GM21515 (cell line): ENCODE results near the gene ABHD12B.
"Not testable (repeated sequence)": the region's sequence is repeated elsewhere in the genome, so short reads cannot be mapped to it uniquely, and the experiment has no call there.

Experiments
- ATAC-seq: cut with Tn5 transposase; IDR thresholded peaks from one replicate; pipeline ENCODE4 v1.9.1; 2021; ENCODE audit not compliant: unreplicated experiment

The ABHD12B gene

DNA sequence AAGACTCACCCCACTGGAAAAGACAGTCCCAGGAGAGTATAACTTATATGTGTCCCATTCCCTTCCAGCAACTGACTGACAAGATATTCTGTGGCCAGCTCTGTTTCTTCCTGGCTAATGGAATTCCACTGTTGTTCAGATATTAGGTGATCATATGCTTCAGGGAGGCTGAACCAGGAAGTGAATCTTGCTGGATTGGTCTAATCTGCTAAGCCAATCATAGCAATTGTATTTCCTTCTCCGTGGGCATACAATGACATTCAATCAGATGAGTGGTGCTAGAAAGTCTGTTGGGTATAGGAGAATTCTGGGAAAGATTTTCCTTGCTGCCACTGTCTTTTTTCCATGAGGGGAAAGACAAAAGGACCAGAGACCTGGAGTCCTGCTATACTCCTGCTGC, 60.3 kb downstream of the ABHD12B start:
- ATAC-seq: no peak

DNA sequence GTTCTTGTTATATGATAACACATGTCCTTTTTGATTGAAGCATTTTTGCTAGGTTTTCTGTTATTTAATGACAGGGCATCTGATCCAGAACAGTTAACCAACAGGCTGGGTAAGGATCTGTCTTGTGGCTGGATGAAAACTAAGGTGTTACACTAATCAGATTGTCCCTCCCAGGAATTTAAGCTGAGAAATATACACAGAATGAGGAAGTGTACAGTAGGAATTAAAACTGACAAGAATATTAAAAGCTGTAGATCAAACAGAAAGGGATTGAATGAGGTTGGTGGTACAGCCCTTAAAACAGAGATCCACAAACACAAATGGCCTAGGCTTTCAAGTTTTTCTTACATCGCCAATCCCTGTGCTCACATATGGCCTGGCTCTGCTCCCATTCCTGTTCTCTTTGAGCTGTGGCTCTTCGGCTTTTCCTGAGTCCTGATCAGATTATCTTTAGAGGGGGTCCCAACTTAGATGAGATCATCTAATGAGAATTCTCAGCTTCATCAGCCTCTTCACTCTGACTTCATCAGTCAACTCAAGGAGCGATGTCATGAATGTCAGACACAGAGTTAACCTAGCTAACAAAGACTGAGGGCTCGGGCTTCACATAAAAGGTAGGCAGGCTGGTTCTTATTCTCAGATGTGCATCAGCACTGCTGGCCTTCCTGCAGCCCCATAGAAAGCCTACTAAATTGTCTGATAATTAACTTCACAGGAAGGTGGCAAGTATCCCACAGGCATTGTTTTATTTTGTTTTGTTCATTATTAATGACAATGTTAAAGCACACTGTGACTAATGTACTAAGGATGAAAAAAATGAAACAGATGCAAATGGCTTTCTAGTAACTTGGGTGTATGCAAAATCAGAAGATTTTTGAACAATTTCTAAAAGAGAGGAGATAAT, 61.0 kb downstream of the ABHD12B start:
- no peak for ATAC-seq

DNA sequence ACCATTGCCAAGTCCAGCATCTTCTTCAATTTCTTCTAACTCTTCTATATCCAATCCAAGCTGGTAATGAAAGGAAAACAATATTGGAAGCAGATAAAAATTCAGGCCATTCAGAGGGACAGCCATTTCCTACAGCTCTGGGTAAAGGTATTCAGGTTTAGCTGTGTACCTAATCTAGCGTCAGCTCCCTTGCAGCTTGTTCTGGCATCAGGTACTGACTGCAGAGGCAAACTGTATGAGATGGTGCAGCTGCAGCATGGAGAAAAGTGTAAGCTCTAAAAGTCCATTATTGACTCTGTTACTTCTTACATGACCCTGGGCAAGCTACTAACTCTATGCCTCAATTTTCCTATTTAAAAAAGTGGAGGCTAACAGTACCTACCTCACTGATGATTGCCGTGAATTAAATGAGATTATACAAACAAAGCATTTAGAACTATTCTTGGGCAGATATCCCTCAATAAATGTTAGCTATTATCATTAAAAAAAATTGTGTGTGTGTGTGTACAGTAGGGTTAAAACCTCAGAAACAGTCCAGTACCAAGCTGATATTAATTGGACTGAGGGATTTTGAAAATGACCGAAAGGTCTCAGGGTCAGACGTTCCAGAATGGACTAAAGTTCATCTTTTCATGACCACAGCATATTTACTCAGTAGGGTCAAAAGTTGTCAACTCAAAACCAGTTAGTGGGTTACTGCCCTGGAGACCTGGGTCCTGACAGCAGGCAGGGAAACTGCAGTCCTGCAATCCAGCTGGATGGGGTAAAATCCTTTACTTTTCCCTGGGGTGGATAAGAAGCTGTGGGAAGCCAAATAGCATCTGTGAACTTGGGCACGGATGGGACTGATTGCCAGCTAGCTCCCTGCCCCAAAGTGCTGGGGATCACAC, 63.5 kb downstream of the ABHD12B start:
- no peak for ATAC-seq

DNA sequence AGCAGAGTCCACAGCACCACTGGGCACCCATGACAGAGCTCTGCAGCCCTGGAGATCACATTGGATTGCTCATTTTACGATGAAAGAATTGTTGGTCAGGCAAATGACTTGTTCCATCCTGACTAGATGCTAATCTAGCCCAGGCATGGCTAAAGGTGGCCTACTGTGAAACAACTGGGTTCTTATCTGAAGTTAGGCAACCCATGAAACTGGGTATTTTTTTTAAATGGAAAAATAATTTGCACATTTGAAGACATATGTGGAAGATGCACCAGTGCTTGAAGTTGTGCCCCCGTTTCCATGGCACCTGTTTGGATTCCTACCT, 64.1 kb downstream of the ABHD12B start:
- ATAC-seq: no peak

DNA sequence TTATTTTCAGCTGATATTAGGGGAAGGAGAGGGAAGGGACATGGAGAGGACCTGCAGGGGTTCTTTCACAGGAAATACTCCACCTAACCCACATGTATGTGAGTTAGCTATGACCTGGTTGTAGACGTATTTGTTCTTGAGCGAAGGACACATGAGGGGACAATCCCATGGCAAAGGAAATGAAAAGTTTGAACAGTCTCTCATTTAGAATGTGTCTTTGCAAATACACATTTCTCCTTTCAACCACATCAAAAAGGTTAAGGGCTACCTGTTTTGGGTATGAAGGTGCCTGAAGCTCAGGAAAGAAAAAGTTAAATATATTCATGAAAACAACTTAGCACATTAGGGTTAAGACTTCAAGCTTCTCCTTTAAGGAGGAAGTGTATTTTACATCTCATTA, 65.0 kb downstream of the ABHD12B start:
- no peak for ATAC-seq

DNA sequence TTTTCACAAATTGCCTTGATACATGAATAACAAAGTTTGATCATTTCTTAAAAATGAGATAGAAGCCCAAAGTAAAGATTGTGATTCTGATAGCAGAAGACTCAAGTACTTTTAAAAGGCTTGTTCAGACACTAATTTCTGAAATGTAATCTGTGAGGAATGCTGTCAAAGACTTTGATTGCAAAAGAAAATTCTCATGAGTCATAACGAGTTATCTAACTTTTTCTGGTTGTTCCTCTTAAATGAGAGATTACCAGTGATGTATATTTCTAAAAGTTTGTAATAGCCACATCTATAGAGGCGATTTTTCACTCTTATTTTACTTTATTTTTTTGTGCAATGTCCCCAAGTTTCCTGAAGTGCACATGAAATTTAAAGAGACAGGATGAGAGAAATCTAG, 65.5 kb downstream of the ABHD12B start:
- ATAC-seq: no peak

DNA sequence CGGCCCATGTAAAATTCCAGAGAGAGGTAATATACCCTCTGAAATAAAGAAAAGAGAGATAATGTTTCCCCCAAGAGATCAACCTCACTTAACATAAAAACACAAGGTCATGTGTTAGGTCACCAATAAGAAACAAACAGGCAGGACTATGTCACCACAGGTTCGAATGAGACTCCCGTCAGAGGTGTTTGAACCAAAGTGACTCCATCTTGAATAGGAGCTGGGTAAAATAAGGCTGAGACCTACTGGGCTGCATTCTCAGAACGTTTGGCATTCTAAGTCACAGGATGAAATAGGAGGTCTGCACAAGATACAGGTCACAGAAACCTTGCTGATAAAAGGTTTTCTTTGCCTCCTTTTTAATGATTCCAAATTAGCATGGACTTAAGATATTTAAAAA, 65.9 kb downstream of the ABHD12B start:
- ATAC-seq: no peak

DNA sequence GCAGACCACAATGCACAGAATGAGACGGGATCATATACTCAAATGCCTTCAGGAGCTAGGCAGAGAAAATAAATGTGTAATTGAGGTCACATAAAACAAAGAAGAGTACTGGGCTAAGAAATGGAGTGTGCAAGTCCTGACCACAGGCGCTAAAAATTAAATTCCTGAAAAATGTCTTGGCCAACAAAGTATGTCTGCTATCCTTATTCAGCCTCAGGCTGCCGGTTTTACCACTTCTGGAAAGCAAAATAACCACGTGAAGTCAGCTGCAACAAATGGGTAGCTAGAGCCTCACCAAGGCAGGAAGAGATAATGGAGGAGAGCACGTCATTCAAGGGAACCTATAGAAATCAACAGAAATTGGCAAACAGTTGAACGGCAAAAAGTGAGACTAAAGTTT, 69.3 kb downstream of the ABHD12B start:
- no peak for ATAC-seq

DNA sequence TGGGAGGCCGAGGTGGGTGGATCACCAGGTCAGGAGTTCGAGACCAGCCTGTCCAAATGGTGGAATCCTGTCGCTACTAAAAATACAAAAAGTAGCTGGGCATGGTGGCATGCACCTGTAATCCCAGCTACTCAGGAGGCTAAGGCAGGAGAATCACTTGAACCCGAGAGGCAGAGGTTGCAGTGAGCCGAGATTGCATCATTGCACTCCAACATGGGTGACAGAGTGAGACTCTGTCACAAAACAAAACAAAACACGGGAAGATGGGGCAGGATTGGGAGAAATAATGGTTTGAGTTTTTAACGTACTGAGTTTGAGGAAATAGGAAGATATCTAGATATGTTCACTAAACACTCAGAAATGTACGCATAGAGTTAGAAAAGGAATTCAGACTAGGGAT, 69.8 kb downstream of the ABHD12B start:
- ATAC-seq: not testable (repeated sequence)

DNA sequence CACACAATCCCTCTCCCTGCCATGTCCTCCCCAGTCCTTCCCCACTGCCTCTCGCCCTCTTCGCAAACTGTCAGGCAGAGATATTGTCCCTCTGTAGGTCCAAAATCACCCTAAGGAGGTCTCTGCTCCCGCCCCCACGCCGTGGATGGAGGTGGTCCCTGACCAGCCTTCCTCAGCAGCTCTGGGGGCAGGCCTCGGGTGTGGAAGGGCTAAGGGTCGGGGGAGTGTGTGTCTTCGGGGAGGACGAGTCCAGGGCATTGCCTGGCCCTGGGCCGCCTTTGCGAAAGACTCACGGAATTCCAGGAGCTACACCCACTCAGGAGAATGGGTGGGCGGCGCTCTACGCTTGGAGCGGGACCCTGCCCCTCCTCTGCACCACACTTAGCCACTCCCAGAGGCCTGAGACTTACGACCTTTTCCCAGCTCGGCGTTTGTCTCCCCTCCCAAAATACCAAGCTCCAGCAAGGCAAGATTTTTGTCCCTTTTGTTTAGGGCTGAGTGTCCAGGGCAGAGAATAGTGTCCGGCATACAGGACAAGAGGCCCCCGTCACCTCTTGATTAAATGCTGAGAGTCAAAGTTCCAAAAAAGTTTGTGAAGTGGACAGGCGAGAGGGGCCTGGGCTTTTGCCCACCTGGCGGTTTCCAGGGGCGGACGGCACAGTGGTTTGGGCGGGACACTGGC, 71.5 kb downstream of the ABHD12B start:
- no peak for ATAC-seq

DNA sequence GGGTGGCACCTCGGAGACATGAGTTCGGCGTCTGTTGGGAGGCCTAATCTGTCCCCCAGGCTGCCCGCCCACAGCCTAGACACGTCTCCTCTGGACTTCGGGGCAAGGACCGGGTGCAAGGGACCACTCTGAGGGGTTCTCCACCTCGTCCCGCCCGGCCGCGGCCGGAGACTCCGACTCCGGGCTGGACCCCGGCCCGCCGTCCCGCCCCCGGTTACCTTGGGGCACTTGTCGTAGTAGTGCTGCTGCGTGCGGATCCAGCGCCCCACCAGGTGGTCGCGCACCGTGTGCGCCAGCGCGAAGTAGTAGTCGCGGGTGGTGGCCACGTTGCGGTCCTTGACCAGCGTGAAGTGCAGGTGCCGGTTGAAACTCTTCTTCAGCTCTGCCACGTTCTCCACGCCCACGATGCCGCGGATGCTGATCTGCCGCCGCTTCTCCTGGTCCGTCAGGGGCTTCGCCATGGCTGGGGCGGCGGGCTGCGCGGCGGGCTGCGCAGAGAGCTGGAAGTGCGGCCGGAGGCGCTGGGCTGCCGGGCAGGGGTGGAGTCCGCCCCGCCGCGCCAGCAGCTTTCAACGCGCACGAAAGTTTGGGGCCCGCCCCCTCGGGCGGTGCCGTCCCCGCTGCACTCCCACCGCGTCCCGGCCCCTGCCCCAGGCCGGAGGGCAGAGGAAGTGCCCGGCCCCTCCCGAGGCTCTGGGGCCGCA, 72.2 kb downstream of the ABHD12B start, which contains the start of gene PYGL:
TSS of gene PYGL (minus strand) at position 541 of the 704 bp plus-strand sequence. CDS start at position 461, 80 bp downstream.
- peak; percentile 78 for ATAC-seq

DNA sequence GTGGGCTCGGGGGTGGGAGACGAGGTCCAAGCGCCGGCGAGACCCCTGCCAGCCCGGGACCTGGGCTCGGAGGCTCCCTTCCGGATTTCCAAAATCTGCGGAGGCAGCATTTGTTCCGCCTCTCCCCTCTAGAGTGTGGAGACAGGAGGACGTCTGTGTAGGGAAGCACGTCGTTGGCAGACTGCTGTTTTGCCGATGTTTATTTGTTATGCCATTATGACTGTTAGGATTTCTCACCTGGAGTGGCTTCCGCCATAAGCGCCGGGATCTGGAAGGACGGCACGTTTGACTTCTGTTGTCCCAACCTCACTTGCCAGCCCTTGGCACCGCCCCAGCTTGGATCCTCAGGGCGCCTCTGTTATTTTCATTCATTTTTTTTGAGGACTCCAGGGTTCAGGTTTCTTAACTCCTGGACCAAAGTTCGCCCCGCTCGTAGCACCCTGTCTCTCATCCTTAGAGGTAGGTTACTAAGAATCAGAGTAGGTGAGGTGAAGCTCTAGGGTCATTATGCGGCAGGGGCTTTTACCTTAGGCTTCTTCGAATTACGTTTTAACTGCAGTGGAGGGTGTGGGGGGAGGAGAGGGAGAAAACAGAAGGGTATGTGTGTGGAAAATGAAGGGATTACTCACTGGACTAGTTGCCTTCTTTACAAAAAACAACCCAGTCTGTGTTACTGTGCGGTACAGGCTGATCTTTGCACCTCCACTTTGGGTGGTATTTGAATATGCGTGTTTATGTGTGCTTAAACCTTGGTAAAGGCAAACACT, 73.0 kb downstream of the ABHD12B start:
- ATAC-seq: peak; percentile 24

DNA sequence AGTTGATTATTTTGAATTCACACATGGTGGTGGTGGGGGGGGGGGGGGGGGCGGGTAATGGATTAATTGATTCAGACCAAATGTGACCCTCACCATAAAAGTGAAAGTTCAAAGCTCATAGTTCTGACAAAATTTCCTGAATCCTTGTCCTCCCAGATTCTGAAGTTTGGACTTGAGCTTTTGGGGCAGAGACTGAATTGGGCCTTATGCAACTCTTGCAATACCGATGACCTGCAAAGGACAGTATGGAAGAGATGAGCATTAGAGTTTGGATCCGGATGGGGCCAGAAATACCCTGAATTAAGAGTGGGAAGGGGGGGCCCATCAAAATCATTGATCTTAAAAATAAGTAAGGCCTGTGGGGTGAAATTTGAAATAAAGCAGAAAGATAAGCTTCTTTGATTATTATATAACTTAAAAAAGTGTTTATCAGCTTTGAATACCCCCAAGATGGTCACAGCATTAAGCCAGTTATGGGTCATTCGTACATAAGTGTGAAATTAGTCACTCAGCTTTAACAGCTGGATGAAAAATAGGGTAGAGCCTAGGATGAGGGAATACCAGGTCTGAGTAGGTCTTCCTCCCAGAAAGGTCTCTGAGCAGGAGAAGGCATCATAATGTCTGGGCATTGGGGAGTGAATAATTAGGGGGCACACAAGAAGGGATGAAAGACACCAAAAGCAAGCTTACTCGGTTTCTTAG, 74.5 kb downstream of the ABHD12B start:
- no peak for ATAC-seq

DNA sequence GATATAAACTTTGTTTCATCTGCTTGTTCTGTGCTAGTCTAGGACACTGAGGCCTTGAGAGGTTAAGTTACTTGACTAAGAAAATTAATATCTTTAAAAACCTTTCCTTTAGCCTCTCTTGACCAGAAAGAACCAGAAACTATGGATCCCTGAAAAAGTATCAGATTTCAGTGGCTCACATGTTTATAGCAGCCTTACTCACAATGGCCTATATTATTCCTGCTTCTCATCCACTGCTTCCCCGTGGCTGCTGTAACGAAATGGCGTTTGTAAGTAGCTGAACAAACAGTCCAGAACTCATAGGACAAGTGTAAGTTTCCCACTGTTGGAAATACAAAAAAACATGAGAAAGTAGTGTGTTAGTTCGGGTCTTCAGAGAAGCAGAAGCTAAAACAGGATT, 75.6 kb downstream of the ABHD12B start:
- no peak for ATAC-seq

DNA sequence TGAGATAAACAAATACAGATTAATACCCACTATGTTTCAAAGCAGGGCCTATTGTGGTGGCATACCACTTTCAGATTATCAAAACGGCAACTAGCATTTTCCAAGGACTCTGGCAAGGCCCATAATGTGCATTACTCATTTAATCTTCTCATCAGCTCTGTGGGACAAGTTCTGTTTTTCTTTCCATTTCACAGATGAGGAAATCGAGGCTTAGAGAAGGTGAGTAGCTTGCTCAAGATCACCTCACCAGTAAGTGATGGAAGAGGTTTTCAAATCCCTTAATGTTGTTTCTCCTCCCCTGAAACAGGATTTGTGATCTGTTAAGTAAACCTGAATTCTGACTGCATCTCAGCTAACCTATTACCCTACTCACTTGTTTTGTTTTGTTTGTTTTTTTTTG, 76.4 kb downstream of the ABHD12B start:
- ATAC-seq: no peak

DNA sequence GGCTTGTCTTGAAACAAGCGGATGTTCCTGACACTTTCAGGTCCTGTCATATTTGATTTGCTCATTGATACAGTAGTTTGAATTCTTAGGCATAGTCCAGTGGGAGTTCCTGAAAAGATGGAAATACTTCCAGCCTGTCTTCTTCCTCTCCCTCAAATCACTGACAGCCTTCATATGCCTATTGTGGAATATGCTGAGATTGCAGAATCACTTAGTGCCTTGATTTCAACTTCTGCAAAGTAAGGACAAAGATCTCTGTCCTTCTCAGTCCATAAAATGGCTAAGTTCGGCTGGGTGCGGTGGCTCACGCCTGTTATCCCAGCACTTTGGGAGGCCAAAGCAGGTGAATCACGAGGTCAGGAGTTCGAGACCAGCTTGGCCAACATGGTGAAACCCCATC, 79.2 kb downstream of the ABHD12B start:
- ATAC-seq: no peak

DNA sequence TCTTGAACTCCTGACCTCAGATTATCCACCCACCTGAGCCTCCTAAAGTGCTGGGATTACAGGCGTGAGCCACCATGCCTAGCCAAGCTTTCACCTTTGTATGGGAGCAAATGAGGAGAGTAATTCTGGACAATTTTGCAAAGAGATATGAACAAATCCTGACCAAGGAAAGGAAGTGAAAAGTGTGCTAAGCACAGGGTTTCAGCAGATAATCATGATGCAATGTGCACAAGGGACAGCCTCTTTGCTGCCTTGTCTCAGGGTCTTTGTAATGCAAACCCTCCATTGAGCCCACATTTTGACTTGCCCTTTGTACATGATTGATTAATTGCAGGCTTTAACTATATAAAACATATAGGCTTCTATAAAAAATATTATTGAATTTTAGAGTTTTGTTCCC, 81.6 kb downstream of the ABHD12B start:
- ATAC-seq: no peak
